Measurements from ENCODE around the gene PDZD7.

DNA sequence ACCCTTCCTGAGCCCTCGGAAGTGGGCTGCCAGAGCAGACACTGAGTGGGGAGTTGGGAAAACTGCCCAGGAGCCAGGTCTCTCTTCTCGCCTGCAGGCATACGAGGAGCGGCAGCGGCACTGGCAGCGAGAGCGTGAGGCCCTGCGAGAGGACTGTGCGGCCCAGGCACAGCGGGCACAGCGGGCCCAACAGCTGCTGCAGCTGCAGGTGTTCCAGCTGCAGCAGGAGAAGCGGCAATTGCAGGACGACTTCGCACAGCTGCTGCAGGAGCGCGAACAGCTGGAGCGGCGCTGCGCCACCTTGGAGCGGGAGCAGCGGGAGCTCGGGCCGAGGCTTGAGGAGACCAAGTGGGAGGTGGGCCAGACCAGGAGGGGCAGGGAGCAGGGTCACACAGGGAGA, 25.6 kb downstream of the PDZD7 start:
- TF ChIP-seq CTCF (IDR thresholded peaks at IDR 0.05; ENCODE audit: low read length) (no peak), EZH2phosphoT487 (IDR thresholded peaks at IDR 0.05; ENCODE audit: low read length) (no peak), EZH2 (optimal IDR thresholded peaks at IDR 0.05; ENCODE audit: low read depth, low read length) (no peak)
